Bronchial epithelial cell (primary cell): ENCODE measurements around the gene AGMO. TPM values are rescaled to one million over a fixed set of nuclear protein-coding genes. Genes with fewer than 3 reads are reported as not detected.

Experiments used
- DNase-seq: peaks from one replicate; pipeline ENCODE4 v3.0.0-alpha.2; 2010; ENCODE audit warnings: low read depth
- FAIRE-seq: peaks from 2 replicates; lab custom pipeline; 2011; peaks lifted over from hg19 to GRCh38; lab: Jason Lieb, UNC
- H3K27me3 ChIP-seq: 2 replicates; pipeline ENCODE4 v1.5.1; 2011; ENCODE audit warnings: low read length; ENCODE audit not compliant: control insufficient read depth, insufficient read depth
- H3K36me3 ChIP-seq: 2 replicates; pipeline ENCODE4 v1.5.1; 2011; ENCODE audit warnings: low read length; ENCODE audit not compliant: control insufficient read depth, insufficient read depth
- H3K4me3 ChIP-seq: 2 replicates; pipeline ENCODE4 v1.5.1; 2011; ENCODE audit warnings: mild to moderate bottlenecking, low read depth, low read length, control low read depth
- total RNA-seq: library from RNA; depleted of rRNA; stranded (reverse); fragments of >200 nt; gene quantifications from 2 replicates; pipeline ENCODE4 v1.2.1, GENCODE V29; 2014
- TF ChIP-seq, protein P1 (sequence below): IDR thresholded peaks from 2 replicates; pipeline ENCODE4 v1.5.1; 2011; ENCODE audit warnings: mild to moderate bottlenecking, moderate library complexity, low read length, control low read depth, inconsistent platforms; ENCODE audit not compliant: insufficient read depth, severe bottlenecking

The AGMO gene
- total RNA-seq, 1 donor from 2014 or later, result under 0.01 TPM

DNA sequence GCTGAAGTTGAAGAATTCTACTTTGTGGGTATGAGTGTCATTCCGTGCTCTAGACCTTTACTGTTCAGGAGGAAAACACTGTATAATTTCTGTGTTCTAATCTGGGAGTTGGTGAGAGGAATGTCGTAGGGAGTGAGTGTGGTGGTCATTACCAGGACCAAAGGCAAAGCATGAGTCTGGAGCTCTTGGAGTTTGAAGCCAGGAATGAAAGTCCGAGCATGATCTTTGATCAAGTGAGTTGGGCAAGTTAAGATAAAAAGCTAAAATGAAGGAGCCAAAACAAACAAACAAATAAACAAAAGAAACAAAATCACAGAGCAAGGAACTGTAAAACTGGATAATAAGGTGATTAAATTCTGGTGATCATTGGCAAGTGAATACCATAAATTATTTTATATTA lies 161.4 kb downstream of the AGMO start:
- FAIRE-seq (no peak), DNase-seq (no peak)
- Histone ChIP-seq H3K27me3 (no peaks in the 10 kb centered on the region), H3K4me3 (no peak overlapping the region), H3K36me3 (no peaks in the 10 kb centered on the region)
- TF ChIP-seq, protein P1, sequence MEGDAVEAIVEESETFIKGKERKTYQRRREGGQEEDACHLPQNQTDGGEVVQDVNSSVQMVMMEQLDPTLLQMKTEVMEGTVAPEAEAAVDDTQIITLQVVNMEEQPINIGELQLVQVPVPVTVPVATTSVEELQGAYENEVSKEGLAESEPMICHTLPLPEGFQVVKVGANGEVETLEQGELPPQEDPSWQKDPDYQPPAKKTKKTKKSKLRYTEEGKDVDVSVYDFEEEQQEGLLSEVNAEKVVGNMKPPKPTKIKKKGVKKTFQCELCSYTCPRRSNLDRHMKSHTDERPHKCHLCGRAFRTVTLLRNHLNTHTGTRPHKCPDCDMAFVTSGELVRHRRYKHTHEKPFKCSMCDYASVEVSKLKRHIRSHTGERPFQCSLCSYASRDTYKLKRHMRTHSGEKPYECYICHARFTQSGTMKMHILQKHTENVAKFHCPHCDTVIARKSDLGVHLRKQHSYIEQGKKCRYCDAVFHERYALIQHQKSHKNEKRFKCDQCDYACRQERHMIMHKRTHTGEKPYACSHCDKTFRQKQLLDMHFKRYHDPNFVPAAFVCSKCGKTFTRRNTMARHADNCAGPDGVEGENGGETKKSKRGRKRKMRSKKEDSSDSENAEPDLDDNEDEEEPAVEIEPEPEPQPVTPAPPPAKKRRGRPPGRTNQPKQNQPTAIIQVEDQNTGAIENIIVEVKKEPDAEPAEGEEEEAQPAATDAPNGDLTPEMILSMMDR, result no peak

DNA sequence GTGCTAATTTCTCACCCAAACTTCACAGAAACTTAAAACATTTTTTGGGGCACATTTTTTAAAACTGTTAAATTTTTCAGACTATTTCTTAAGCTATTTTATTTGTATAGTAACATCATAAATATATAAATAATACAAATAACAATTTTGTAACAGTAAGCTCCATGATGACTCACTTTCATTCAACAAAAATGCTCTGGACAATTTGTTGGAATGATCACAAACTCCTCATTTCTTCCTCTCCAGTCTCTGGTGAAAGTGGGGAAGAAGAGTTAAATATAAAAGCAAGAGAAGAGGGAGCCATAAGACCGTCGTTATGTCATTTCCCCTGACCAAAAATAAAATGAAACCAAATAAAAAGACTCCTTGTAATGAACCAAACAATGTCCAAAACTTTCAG lies 162.4 kb downstream of the AGMO start:
- Histone ChIP-seq H3K27me3 (no peaks in the 10 kb centered on the region), H3K36me3 (no peaks in the 10 kb centered on the region), H3K4me3 (no peak overlapping the region)
- no peak for DNase-seq
- FAIRE-seq, result no peak
- TF ChIP-seq, protein P1, result no peak

DNA sequence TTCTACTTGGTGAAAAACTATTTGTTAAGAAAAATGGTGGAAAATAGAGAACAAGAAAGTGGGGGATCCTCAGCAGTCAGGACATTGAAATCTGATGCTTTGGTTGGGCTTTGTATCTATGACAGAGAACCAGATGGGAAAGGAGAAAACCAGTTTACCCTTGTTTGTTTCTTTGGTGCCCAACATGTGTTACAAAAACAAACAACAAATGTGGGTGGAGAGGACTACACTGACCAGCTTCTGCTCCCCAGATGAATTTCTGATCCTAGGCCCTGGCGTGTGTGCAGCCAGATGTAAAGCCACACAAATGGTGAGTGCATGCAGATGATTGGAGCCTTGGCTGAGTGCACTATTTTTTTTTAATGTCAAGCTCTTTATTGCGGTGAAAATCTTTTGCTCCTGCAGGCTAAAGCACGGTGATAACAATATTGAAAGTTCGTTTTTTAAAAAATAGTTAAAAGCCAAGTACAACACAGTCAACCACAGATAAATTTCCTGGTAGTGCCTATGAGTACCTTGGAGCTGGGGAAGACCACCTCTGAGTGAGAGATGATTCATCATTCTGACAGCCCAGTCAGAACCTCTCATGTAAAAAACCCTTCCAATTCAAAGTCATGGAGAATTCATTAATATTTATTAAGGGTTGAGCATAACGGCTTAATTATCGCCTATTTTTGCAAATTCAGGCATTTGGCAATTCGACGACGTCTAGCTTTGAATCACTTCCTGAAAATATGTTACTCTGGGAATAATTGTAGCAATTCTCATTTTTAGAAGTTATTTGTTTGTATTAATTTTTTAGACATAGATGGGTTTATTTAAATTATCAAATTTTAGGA lies 163.7 kb downstream of the AGMO start:
- DNase-seq, result no peak
- TF ChIP-seq, protein P1, result no peak
- Histone ChIP-seq H3K36me3 (no peaks in the 10 kb centered on the region), H3K4me3 (no peak overlapping the region), H3K27me3 (no peaks in the 10 kb centered on the region)
- no peak for FAIRE-seq

DNA sequence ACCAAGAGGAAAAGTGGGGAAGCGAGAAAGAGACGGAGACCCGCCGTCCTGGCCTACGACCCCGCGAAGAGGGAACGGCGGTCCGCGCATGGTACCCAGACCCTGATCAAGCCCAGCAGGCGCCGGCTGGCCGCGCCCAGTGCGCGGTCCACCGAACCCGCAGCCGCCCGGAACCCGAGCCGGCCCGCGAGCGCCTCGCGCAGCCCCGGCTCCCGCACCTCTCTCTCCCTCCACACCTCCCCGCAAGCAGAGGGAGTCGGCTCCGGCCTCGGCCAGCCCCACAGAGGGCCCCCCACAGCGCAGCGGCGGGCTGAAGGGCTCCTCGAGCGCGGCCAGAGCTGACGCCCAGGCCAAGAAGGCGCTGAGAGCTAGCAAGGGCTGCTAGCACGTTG lies 164.7 kb downstream of the AGMO start:
- FAIRE-seq (no peak), DNase-seq (no peak)
- Histone ChIP-seq H3K36me3 (no peaks in the 10 kb centered on the region), H3K4me3 (no peak overlapping the region), H3K27me3 (no peaks in the 10 kb centered on the region)
- TF ChIP-seq, protein P1, result no peak

DNA sequence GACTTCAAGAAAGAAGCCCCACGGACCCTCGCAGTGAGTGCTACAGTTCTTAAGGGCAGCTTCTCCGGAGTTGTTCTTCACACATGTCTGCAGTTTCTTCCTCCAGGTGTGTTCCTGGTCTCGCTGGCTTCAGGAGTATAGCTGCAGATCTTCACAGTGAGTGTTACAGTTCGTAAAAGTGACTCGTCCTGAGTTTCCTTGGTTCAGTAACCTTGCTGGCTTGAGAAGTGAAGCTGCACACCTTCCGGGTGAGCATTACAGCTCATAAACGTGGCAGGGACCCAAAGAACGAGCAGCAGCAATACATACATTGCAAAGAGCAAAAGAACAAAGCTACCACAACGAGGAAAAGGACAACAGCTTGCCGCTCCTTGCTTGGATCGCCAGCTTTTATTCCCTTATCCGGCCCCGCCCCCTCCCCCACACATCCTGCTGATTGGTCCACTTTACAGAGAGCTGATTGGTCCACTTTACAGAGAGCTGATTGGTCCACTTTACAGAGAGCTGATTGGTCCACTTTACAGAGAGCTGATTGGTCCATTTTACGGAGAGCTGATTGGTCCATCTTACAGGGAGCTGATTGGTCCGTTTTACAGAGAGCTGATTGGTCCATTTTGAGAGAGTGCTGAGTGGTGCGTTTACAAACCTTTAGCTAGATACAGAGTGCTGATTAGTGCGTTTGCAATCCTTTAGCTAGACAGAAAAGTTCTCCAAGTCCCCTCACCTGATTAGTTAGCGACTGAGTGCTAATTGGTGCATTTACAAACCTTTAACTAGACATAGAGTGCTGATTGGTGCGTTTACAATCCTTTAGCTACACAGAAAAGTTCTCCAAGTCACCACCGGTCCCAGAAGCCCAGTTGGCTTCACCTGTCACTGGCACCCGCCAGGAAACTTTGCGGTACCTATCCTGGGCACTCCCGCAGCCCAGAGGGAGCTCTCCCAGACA lies 165.3 kb downstream of the AGMO start:
- TF ChIP-seq, protein P1, result no peak
- Histone ChIP-seq H3K36me3 (no peaks in the 10 kb centered on the region), H3K4me3 (no peak overlapping the region), H3K27me3 (no peaks in the 10 kb centered on the region)
- no peak for FAIRE-seq
- DNase-seq, result no peak
